Mammary epithelial cell (primary cell): ENCODE data around the gene APH1B.

Experiments
- EZH2 ChIP-seq: IDR thresholded peaks from 2 replicates; pipeline ENCODE4 v1.6.1; 2012; ENCODE audit warnings: low read length, inconsistent platforms, borderline replicate concordance
- TF ChIP-seq, protein P1 (sequence below), 2 donors: IDR thresholded peaks in 1 of 2; conservative IDR thresholded peaks in 1 of 2; 2 replicates each; pipeline ENCODE4 v1.5.1; 2011 to 2012; ENCODE audit warnings: inconsistent platforms in 2 of 2, low read length in 2 of 2, mild to moderate bottlenecking in 2 of 2, control low read depth in 1 of 2, low read depth in 1 of 2; ENCODE audit not compliant: insufficient read depth in 1 of 2; ENCODE audit errors: extremely low read depth in 1 of 2

- TF ChIP-seq, protein P1, sequence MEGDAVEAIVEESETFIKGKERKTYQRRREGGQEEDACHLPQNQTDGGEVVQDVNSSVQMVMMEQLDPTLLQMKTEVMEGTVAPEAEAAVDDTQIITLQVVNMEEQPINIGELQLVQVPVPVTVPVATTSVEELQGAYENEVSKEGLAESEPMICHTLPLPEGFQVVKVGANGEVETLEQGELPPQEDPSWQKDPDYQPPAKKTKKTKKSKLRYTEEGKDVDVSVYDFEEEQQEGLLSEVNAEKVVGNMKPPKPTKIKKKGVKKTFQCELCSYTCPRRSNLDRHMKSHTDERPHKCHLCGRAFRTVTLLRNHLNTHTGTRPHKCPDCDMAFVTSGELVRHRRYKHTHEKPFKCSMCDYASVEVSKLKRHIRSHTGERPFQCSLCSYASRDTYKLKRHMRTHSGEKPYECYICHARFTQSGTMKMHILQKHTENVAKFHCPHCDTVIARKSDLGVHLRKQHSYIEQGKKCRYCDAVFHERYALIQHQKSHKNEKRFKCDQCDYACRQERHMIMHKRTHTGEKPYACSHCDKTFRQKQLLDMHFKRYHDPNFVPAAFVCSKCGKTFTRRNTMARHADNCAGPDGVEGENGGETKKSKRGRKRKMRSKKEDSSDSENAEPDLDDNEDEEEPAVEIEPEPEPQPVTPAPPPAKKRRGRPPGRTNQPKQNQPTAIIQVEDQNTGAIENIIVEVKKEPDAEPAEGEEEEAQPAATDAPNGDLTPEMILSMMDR (conservative IDR thresholded peaks at IDR 0.05 in 1 of 2, IDR thresholded peaks at IDR 0.05 in 1 of 2; ENCODE audit: extremely low read depth in 1 of 2, insufficient read depth in 1 of 2, low read depth in 1 of 2, low read length in 2 of 2) = no peak
- TF ChIP-seq EZH2 = no peak
Measured at GRCh38 chr15:63306492-63307073, 29.2 kb downstream of the APH1B start.
